Left renal cortex interstitium (tissue), 4 donors: ENCODE data around the gene MAMSTR. TPM values are rescaled to one million over a fixed set of nuclear protein-coding genes. Genes with fewer than 3 reads are reported as not detected.
"Not testable (repeated sequence)": the region's sequence is repeated elsewhere in the genome, so short reads cannot be mapped to it uniquely, and the experiment has no call there.

Experiments used
- DNase-seq, 4 donors: peaks; one replicate each; pipeline ENCODE4 v3.0.0-alpha.2; 2013; ENCODE audit warnings: low read depth in 4 of 4, low spot score in 2 of 4, missing footprints in 1 of 4
- polyA plus RNA-seq, 4 donors: library from polyadenylated mRNA; unstranded; fragments of 120-200 nt; gene quantifications; one replicate each; pipeline ENCODE4 v1.2.1, GENCODE V29; 2013; ENCODE audit not compliant: insufficient read length in 4 of 4

Gene MAMSTR
- polyA plus RNA-seq, 4 donors, result 5.0 to 9.6 (median 6.7) TPM

GRCh38 chr19:48695743-48696352 is 23.7 kb downstream of the MAMSTR start, which contains the start of gene FUT2:
FUT2 (plus strand) TSS chr19:48695971; CDS start chr19:48702957, 6,986 bp downstream.
- no peak for DNase-seq

DNA sequence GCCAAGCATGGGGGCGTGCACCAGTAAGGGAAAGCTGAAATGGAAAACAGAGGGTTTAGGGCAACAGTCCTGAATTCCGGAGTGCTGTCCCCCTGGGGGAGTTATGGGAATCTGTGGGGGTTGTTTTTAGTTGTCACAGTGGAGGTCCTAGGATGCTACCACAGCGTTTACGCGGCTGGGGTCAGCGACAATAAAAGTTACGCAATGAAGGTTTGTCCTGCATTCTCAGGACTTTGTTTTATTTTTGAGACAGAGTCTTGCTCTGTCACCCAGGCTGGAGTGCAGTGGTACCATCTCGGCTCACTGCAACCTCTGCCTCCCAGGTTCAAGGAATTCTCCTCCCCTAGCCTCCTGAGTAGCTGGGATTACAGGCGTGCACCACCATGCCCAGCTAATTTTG is 25.9 kb downstream of the MAMSTR start:
- not testable (repeated sequence) for DNase-seq

- DNase-seq, result no peak
These were observed 30.1 kb downstream of the MAMSTR start for GRCh38 chr19:48689449-48689848.

DNA sequence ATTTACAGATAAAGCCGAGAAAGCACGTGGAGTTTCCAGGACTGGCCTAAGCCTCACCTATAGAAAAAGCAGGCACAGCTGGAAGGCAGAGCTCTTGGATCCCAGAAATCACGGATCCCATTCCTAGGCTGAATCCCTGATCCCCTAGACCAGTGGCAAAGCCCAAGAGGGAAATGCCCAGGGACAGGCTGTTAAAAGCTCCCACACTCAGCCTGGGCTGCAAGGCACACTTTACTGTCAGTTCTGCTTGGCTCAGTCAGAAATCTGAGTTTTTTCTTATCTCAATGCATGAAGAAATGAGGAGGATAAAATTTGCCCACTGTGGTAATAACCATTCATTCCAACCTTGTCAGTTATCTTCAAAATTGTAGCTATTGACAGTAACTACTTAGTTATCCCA is 31.7 kb downstream of the MAMSTR start:
- no peak for DNase-seq

DNA sequence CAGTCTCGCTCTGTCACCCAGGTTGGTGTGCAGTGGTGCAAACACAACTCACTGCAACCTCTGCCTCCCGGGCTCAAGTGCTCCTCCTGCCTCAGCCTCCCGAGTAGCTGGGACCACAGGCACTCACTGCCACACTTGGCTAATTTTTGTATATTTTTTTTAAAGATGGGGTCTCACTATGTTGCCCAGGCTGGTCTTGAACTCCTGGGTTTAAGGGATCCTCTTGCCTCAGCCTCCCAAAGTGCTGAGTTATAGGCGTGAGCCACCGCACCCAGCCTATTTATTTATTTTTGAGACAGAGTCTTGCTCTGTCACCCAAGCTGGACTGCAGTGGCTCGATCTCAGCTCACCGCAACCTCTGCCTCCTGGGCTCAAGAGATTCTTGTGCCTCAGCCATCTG is 32.9 kb downstream of the MAMSTR start:
- not testable (repeated sequence) for DNase-seq

GRCh38 chr19:48686088-48686487 is 33.4 kb downstream of the MAMSTR start:
- no peak for DNase-seq

DNA sequence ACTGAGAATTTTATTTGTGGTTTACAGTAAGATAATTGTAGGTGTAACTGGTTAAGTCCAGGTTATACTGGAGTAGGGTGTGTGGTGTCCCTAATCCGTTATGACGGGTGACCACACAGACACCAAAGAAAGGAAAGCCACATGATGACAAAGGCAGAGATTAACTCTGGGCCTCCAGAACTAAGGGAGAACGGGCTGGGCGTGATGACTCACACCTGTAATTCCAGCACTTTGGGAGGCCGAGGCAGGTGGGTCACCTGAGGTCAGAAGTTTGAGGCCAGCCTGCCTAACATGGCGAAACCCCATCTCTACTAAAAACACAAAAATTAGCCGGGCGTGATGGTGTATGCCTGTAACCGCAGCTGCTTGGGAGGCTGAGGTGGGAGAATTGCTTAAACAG is 33.9 kb downstream of the MAMSTR start:
- DNase-seq, result no peak

GRCh38 chr19:48683349-48683748 is 36.2 kb downstream of the MAMSTR start:
- no peak for DNase-seq

DNA sequence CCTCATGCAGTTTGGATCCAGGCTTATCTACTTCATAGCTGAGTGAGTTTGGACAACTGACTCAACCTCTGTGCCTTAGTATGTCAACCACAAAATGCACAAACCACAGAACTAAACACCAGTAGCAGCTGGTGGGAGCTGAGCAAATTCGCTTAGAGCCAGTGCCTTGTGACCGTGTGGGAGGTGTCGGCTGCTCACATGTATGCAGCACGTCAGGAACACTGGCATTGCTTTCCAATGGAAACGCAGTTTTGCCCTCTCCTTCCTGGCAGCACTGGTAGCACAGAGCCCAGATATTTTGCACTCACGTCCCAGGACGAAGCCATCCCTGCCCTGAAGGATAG is 38.4 kb downstream of the MAMSTR start:
- DNase-seq, result no peak

GRCh38 chr19:48680436-48681126 is 38.9 kb downstream of the MAMSTR start:
- no peak for DNase-seq

DNA sequence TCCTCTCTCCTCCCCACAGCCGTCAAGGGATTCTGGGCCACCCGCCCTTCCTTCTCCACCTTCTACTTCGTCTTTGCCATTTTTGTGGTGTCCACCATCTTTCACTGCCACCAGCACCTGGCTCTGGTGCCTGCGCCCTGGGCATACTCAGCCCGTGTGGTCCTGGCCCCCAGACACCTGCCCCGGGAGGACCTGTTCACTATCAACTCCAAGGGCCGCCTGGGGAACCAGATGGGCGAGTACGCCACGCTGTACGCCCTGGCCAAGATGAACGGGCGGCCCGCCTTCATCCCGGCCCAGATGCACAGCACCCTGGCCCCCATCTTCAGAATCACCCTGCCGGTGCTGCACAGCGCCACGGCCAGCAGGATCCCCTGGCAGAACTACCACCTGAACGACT is 39.5 kb downstream of the MAMSTR start:
- not testable (repeated sequence) for DNase-seq

- DNase-seq, result no peak
These were observed 41.3 kb downstream of the MAMSTR start for GRCh38 chr19:48678201-48678600.

- no peak for DNase-seq
These were observed 42.6 kb downstream of the MAMSTR start for GRCh38 chr19:48676887-48677286.

- DNase-seq, result no peak
These were observed 43.0 kb downstream of the MAMSTR start for GRCh38 chr19:48676487-48676886.

DNA sequence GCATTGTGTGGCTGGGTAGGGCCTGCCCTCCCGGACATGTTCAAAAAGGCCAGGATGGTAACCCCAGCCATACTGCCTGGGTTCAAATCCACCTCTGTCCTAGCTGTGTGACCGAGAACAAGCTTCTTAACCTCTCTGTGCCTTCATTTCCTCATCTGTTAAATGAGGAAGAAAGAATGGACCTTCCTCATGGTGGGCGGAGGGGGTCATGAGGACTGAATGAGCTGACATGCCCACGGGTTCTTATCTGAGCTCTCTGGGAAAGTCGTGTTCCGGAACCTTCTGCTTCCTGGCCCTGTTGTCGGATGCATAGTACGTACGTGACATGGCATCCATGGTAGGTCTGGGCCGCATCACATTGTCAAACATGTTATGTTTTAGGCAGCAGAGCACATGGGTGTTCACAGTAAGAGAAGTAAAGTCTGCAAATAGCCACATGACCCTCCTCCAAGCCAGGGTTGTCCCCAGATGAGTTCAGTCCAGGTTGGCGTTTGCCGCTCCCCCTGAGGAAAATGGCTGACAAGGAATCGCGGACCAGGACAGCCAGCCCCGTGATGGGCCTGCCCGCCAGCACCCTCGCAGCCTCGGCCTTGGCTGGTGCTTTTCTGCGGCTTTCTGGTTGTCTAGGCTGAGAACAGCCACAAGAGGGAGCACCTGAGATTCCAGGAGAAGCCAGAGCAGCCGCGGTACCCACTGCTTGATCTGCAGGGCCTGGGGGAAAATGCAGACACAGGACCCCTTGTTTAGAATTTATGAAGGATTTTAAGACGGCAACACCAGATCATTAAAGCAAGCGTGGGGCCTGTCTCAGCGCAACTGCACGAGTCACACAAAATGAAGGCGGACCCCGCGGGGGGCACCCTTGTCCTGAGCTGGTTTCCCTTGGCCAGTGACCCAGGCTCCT is 44.4 kb downstream of the MAMSTR start:
- DNase-seq, result peak in 2 of 4 donors; percentile 67 to 83

DNA sequence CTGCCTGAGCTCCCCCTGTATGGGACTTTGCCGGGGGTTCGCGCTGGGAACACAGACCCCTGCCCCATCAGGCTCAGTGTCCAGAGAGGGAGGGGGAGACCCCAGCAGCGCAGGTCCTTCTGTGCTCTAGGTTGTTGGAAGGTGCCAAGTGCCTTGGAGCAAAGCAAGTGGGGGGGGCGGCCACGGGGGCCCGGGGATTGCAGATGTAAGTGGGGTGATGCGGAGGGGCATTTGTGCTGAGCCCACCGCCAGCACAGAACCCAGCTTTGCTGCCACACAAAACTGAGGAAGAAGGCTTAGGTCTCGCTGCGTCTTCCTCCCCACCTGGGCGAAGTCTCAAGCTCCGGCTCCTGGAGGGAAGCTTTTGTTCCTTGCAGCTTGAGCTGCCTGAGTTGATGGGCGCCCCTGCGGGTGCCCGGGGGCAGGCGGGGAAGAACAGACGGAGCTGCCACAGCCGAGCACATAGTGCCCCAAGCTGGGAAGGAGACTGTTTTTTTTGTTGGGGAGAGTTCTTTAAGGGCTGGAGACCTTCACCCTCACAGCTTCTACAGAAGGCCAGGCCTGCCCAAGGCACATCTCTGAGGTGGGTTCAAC is 45.2 kb downstream of the MAMSTR start:
- DNase-seq, result no peak

DNA sequence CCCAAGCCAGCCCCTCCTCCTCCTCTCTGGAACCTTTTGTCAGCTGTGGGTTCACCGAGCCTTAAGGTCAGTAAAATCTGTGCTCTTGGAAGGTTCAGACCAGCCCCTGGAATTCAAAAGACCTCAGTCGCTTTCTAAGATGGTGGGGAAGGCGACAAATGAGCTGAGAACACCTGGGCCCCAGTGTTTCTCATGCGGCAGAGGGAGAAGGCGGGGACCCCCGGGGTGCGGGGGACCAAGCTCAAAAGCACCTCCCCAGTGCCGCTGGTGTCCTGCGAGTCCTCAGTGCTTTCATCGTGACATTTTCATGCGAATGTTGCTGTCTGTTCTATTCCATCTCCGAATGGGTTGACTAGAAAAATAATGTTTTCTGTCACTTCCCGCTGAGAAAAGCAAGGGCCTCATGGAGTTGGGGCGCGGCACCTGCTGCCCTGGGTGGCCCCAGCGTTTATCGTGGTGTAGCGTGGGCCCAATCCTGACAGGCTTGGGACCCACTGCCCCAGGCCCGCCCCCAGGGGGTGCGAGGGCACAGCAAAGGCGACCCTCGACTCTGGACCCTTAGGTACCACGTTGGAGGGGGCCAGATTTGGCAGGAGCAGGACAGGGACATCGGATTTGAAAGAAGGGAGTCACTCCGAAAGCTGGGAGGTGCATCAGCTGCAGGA is 46.0 kb downstream of the MAMSTR start:
- DNase-seq, result no peak

- DNase-seq, result no peak
These were observed 46.5 kb downstream of the MAMSTR start, which contains the start of gene NTN5 for GRCh38 chr19:48672994-48673393. NTN5 (minus strand) TSS chr19:48673017; CDS start chr19:48670986, 2,031 bp downstream.

- no peak for DNase-seq
These were observed 48.0 kb downstream of the MAMSTR start for GRCh38 chr19:48671446-48671995.
